SIG-M5 (cell line): Measurements from ENCODE around the gene NFIA.

Source experiments
- DNase-seq: peaks from one replicate; lab custom pipeline; 2025; lab: John Stamatoyannopoulos, UW

The NFIA gene

GRCh38 chr1:61215676-61216289 lies 133.4 kb downstream of the NFIA start:
- DNase-seq = no peak

DNA sequence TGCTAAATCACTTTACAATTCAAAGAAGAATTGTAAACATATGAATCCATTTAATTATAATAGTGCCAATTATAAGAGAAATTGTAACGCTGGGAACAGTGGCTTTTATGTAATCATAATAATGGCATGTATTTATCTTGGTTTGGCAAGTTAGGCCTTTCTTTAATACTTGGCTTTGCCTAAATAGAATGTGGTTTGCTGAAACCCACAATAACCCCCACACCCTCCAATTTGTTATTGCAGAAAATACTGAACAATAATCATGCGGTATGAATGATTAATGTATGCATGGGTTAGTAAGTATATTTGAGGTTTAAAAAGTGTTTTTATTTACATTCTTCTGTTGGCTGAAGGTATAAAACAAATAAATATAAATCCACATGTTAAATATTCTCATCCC lies 138.2 kb downstream of the NFIA start:
- no peak for DNase-seq

DNA sequence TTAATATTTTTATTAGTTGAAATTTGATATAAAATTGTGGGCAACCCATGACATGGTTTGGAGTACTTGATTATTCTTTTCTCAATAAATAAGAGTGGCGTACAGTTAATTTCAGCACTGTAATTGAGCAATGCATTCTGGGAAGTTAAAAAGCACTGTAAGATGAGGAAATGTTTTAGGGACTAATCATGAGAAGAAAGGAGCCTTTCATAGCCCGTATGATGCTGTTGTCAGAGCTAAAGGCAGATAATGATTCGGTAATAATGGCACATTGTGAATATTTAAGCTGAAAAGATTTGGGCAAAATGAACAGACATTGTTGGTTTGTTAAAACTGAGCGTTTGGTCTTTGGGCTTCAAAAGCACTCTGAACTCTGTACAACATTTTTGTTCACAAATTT lies 139.3 kb downstream of the NFIA start:
- DNase-seq = no peak

DNA sequence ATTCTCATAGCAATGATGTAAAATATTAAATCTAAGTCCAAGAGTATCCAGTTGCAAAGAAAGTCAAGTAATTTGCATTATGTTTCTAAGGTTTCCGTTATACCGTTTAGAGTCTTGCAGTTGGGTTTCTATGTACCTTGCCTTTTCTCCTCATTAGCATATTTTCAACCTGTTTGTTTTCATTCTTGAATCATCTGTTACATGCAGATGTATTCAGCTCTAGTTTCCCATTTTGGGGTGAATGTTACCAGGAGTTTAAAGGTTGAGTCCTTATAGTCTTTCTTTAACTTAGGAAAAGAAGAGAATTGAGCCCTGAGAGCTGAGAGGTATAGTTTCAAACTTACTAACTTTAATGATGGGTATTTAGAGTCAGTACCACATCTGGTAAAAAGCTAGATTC lies 139.9 kb downstream of the NFIA start:
- no peak for DNase-seq

DNA sequence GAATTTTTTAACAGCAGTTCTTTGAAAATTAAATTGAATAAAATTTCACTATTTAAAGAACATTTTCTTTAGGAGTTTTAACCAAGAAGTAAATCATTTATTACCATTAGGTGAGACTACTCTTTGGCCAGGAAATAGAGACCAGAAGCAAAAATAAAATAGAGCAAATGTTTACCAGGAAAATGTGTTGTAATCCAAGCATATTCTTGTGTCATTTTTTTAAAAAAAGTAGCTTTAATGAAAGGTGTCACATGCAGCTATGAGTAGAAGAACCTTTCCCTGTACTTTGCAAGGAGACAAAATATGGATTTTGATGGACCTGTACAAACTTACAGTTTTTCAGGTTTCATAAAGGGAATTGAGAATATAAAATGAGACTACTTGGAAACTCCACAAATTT lies 140.8 kb downstream of the NFIA start:
- no peak for DNase-seq

GRCh38 chr1:61224609-61225008 lies 142.2 kb downstream of the NFIA start:
- DNase-seq = no peak

DNA sequence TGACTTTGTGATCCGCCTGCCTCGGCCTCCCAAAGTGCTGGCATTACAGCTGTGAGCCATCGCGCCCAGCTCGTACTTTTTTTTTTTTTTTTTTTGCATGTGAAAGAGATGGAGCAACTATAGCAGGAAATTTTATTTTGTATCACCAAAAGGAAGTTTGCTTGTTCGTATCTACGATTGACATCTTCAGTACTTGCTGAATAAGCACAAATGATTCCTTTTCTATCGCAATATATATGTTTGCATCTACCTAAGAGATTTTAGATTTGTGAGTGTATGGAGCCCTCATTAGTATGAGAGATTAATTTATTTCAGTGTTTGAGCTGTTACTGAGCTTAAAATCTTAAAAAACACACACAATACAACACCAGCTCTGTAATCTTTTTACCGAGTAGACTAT lies 143.1 kb downstream of the NFIA start:
- DNase-seq = no peak

GRCh38 chr1:61226791-61227567 lies 144.6 kb downstream of the NFIA start:
- no peak for DNase-seq

GRCh38 chr1:61227857-61228550 lies 145.6 kb downstream of the NFIA start:
- no peak for DNase-seq

- DNase-seq = no peak
These were observed 148.2 kb downstream of the NFIA start for GRCh38 chr1:61230523-61230922.

GRCh38 chr1:61231795-61232194 lies 149.4 kb downstream of the NFIA start:
- no peak for DNase-seq

GRCh38 chr1:61233121-61233660 lies 150.8 kb downstream of the NFIA start:
- DNase-seq = no peak

DNA sequence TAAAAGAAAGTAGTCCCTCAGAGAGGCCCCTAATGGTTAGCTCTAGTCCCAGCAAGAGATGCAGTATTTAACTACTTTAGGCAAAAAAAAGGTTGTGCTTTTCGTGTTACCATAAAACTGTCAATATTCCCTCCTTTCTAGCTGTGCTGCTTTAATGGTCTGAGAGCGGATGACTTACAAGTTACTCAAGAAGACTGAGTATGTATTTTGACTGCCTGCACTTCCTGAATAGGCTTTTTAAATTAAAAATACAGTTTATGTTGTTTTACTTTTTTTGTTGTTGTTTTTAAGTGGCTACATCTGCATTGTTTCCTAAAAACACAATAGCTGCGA lies 152.2 kb downstream of the NFIA start:
- no peak for DNase-seq

DNA sequence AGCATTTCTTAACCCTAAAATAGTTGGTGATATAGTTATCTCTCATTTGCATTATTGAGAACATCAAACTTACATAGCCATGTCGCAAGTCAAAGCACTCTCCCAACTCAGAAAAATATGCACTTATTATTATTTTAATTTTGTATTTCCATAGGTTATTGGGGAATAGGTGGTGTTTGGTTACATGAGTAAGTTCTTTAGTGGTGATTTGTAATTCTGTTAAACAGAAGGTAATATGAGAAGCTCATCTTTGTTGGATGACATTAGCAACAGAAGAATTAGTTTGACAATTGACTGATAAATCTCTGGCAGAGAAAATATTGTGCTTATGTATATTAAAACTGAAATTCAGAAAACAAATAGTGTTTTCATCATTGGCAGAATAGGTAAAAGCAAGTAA lies 154.8 kb downstream of the NFIA start:
- no peak for DNase-seq

- DNase-seq = no peak
These were observed 155.4 kb downstream of the NFIA start for GRCh38 chr1:61237659-61238358.

DNA sequence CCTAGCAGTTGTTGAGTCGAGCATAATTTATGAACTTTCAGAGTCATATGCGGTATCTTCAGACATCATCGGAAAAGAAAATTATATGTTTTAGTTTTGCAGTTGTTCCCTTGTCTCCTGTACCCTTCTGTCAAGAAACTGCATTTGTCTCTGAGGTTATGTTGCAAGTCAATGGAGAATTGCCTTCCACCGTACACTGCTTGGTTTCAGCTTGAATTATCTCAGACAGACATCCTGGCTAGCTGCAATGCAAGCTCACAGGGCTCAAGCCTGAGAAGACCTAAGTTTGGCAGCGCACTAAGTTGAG lies 156.0 kb downstream of the NFIA start:
- DNase-seq = no peak

- no peak for DNase-seq
These were observed 158.5 kb downstream of the NFIA start for GRCh38 chr1:61240878-61241277.

DNA sequence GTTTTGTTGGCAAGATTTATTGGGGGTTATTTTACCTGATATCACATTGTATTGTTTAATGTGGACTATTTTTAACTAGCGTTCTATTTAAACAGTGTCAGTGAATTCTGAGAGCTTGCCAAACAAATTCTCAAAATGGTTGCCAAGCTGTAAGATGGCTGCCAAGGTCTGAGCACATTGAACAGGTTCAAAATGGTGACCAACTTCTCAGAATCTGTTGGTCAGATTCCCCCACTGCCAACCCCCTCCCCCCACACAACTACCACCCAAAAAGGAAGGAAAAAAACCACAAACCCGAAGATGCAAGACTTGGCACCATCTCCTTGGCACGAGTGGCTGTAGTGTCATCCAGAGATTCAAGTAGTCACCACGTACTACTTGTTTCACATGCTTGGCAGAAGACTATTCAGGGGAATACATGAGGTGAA lies 159.1 kb downstream of the NFIA start:
- no peak for DNase-seq

GRCh38 chr1:61241973-61242381 lies 159.6 kb downstream of the NFIA start:
- no peak for DNase-seq

DNA sequence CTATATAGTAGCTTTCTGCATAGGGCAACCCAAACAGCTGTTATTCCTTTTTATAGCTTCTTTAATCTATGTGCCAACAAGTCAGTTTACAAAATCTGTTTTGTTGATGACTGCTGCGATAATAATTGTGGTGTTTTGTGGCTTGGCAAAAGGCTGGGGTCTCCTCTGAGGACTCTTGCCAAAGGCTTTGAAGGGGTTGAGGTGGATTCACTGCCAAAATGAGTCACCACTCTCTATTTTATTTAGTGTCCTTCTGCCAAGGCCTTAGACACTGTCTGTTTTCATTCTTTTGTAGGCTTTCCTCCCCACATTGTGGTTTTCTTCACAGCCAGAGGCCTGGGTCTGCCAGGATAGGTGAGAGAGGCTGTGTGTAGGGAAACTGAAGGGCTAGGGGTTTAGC lies 161.8 kb downstream of the NFIA start:
- DNase-seq = no peak

DNA sequence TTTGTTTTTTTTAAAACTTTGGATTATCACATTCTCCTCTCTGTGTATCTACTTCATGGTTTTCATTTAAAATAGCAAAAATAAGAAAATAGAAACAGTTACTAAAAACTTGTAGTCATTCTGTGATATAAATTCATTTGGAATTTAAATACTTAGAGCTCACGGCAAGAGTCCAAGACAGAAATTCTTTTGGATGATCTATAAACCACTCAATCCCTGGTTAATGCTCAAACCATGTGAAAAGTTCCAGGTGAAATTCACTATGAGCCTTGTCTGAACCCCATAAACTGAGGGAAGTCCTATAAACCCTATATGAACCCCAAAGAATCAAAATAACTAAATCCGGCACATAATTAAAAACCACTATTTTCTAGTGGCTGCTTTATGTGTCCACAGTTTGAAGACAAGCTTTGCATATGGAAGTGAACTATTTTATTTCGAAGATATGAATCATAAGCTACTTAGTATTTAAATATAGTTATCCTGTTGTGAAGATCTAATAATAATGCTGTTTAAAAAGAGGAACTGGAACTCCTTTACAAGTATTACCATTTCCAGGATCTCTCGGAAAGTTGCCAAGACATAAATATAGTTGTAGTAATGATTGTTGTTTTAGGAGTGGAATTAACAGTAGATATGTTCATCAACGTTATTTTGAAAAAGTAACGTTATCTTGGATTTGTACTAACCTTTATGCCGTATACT lies 163.5 kb downstream of the NFIA start:
- DNase-seq = no peak
